HT1080 (cell line): ENCODE measurements around the gene NLRP11. TPM values are rescaled to one million over a fixed set of nuclear protein-coding genes. Genes with fewer than 3 reads are reported as not detected.

Source experiments
- DNase-seq: peaks from one replicate; pipeline ENCODE4 v3.0.0-alpha.2; 2015; ENCODE audit warnings: low read depth
- polyA plus RNA-seq, 2 experiments: library from polyadenylated mRNA; depleted of rRNA; stranded (reverse); fragments of >200 nt; gene quantifications; 2 replicates each; pipeline ENCODE4 v1.2.3, GENCODE V29; 2015
- total RNA-seq: library from RNA; depleted of rRNA; stranded (reverse); fragments of >200 nt; shearing (Covaris generic); gene quantifications from 2 replicates; pipeline ENCODE4 v1.2.3, GENCODE V29; 2014; rRNA removed

NLRP11 gene
- 0.03 and 0.13 TPM in 2 replicates for total RNA-seq
- 0.02 and 0.07 TPM in 2 replicates for polyA plus RNA-seq (2015; cell fraction: cytosol; rRNA removed)
- polyA plus RNA-seq (2015; cell fraction: nucleus; rRNA removed): 0.22 and 0.35 TPM in 2 replicates

DNA sequence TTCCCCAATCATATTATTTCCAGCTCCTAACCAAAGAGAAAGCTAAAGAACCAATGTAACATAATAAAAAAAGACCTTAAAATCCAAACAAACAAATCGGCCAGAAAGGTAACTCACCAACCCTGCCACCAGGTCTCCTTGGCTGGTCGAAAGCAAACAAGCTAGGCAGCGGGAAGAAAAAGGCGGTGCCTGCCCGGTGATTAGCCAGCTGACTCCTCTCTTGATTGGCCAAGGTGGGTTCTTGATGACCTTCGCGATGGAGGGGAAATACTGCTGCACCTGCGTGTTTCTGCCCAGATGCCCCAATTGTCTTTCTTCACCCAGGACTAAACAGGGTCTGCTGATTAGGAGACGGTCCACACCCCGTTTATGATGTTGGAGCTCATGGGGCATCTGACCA is at the start of gene NLRP11:
Gene NLRP11, minus strand, starts transcription at position 154 of the 400 bp plus-strand sequence. CDS start 13,825 bp downstream, outside the sequence.
- no peak for DNase-seq

DNA sequence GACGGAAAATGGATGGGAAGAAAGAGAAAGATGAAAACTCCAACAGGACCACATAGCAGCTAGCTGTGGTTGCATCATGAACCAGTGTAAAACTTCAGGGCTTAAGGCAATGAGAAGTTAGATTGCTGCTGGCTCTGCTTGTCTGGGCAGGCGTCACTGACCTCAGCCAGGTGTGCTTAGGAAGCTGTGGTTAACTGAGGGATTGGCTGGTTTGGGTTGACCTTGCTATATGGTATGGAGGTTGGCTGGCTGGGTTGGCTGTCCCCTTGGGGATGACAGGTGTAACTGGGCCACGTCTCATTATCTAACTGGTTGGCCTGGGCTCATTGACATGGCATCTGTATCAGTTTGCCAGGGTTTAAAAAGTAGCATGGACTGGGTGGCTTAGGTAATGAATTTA is 45.4 kb upstream of the NLRP11 start:
- DNase-seq: no peak

DNA sequence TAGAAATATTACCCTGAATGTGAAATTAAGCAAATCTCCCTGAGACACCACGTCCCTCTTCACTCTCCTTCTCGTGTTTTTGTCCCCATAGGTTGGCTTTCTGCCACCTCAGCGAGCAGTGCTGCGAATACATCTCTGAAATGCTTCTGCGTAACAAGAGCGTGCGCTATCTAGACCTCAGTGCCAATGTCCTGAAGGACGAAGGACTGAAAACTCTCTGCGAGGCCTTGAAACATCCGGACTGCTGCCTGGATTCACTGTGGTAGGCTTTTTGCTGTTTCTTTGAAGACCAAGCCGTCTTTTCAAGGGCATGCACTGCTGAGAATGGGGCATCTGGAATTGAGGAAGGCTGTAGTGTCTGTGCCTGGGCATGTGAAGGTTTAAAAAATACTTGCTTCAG is 38.9 kb upstream of the NLRP11 start:
- DNase-seq: no peak

DNA sequence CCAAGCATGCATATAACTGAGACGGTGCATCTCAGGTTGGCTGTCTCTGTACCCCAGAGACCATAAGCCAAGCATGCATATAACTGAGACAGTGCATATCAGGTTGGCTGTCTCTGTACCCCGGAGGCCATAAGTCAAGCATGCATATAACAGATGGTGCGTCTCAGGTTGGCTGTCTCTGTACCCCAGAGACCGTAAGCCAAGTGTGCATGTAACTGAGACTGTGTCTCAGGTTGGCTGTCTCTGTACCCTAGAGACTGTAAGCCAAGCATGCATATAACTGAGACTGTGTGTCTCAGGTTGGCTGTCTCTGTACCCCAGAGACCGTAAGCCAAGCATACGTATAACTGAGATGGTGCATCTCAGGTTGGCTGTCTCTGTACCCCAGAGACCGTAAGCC is 35.3 kb upstream of the NLRP11 start:
- DNase-seq: no peak

DNA sequence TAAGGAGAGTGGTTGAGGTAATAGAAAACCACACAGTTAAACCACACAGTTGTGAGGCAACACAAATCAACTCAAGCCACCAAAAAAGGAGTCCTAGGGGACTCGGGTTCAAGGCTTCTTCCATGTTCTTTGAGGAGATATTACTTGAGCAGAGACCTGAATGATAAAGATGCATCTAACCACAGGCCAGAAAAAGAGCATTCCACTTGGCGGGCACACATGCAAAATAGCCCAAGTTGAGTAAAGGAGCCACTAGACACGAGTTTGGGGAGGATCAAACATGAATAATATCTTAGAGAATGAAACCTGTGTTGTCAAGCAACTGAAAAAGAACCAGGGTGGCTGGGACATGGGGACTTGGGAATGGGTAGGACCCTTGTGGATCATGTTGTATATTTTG is 34.7 kb upstream of the NLRP11 start:
- no peak for DNase-seq

DNA sequence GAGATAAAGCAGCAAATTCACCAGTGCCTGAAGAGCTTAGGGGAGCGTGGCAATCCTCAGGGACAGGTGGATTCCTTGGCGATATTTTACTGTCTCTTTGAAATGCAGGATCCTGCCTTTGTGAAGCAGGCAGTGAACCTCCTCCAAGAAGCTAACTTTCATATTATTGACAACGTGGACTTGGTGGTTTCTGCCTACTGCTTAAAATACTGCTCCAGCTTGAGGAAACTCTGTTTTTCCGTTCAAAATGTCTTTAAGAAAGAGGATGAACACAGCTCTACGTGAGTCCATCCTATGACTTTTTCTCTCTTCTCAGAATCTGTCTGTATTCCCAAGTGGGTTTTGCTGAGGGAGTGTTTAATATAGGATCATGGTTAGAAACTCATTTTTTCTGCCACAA is 27.2 kb upstream of the NLRP11 start:
- DNase-seq: no peak

DNA sequence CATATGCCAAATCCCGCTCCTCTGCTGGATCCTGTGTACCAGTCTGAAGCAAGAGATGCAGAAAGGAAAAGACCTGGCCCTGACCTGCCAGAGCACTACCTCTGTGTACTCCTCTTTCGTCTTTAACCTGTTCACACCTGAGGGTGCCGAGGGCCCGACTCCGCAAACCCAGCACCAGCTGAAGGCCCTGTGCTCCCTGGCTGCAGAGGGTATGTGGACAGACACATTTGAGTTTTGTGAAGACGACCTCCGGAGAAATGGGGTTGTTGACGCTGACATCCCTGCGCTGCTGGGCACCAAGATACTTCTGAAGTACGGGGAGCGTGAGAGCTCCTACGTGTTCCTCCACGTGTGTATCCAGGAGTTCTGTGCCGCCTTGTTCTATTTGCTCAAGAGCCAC is 26.6 kb upstream of the NLRP11 start:
- no peak for DNase-seq

DNA sequence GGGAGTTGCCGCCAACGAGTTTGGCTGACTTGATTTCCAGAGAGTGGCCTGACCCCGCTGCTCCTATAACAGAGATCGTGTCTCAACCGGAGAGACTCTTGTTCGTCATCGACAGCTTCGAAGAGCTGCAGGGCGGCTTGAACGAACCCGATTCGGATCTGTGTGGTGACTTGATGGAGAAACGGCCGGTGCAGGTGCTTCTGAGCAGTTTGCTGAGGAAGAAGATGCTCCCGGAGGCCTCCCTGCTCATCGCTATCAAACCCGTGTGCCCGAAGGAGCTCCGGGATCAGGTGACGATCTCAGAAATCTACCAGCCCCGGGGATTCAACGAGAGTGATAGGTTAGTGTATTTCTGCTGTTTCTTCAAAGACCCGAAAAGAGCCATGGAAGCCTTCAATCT is 26.2 kb upstream of the NLRP11 start:
- no peak for DNase-seq

DNA sequence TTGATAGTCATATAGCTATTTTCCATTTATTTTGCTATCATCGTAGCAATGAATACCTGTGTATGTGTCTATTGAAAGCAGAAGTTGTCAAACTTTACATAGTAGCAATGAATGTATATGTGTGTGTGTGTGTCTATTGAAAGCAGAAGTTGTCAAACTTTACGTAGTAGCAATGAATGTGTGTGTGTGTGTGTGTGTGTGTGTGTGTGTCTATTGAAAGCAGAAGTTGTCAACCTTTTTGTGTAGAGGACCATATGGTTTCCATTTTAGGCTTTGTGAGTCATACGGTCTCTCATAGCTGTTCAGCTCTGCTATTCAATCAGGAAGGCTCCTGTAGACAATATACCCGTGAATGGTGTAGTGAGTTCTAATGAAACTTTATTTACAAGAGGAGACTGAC is 25.4 kb upstream of the NLRP11 start:
- DNase-seq: no peak

DNA sequence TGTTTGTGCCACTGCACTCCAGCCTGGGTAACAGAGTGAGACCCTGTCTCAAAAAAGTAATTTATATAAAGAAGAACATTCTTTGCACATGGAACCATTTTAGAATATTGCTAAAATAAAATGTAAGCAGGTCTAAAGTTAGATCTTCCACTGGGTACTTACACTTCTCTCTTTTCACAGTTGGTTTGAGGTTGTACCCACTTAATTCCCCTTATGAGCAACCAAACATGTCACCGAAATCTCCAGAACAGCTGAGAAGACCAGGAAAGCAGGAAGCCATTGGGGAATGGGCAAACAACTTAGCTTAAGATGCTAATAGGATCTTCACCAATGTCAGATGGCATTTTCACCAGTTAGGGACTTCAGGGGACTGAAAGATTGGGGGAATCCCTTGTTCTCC is 23.4 kb upstream of the NLRP11 start:
- no peak for DNase-seq

DNA sequence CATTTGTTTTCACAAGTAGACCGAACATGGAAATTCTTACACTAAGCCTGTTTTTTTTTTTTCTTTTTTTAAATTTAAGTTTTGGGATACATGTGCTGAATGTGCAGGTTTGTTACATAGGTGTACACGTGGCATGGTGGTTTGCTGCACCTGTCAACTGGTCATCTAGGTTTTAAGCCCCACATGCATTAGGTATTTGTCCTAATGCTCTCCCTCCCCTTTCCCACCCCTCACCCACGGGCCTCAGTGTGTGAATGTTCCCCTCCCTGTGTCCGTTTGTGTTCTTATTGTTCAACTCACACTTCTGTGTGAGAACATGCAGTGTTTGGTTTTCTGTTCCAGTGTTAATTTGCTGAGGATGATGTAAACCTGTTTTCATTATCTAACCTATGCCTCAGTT is 7.1 kb upstream of the NLRP11 start:
- no peak for DNase-seq

DNA sequence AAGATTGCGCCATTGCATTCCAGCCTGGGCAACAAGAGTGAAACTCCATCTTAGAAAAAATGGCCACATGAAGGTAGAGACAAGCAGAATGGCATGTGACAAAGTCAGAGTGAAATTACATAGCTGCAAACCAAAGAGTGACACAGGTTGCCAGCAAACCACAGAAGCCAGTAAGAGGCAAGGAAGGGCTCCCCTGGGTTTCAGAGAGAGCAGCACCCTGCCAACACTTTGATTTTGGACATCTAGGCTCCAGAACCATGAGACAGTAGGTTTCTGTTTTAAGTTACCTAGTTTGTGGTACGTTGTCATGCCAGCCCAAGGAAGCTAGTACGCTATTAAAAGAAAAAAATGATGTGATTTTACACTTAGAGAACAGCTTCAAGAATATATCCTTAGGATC is 6.5 kb upstream of the NLRP11 start:
- DNase-seq: no peak

DNA sequence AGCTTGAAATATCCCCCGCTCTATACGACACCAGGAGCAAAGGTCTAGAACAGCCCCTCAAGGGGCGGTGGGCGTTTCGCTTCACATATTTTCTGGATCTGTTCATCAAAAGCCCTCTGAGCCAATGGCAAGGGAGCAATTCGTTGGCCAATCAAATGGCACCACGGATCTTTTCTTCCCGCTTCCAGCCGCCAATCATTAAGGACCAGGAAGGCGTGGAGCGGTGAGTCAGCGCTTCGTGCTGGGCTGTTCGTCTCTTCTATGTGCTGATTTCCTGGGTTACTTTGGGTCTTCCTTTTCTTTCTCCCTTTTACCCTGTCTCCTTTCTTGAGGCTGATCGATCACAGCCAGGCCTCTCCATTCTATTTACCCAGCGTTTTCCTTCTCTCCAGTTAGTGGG is 4.5 kb upstream of the NLRP11 start, which contains the start of gene NLRP4:
Gene NLRP4, plus strand, starts transcription at position 201 of the 400 bp plus-strand sequence. CDS start 15,541 bp downstream, outside the sequence.
- peak; percentile 4 for DNase-seq

DNA sequence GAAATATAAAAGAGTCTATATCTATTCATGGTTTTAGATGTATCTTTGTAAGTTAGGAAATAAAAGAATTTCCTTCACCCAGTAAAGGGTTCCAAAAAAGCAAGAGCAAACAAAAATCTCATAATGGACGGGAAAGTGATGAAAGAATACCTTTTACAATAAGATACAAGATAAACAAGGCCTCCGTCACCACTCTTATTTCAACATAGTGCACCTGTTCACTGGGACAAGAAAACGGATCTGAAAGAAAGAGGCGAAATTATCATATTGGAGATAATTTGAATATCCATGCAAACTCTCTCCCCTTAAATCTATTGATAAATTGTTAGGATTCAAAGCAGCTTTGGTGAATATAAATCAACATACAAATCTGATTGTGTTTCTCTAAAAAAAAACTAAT is 877 bp upstream of the NLRP11 start:
- DNase-seq: no peak

DNA sequence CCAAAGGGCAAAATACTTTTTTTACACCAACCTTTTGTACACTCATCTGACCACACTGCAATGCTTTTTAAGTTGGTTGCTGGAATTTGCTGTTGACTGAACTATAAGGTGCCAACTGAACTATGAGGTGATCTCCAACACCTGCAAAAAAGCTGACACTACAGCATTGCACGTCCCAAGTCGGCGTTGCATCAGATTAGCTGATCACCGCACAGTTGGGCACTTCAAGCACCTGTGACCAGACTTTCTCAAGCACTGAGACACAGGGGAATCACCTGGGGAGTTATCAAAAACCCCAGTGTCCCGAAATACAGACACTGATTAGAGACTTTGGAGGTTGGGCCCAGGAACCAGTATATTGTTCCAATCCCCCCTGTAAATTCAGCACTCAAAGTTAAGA is 1.1 kb downstream of the NLRP11 start:
- DNase-seq: no peak

DNA sequence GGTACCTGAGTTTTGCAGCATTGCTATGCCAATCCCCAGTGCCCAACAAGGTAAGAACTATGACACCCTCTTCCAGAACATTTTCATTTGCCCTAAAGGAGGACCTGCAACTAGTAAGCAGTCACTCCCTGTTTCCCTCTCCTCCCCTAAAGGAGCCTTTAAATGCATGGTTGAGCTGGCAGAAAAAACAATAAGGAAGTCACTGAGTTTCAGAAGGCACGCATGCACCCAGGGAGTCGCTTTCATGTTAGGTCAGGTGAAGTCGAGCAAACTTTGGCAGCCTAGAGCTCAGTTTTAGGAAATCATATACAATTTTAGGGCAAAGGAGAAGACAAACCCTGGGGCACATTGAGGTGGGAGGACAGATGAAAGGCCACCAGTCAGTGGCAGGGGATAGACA is 11.8 kb downstream of the NLRP11 start:
- no peak for DNase-seq

DNA sequence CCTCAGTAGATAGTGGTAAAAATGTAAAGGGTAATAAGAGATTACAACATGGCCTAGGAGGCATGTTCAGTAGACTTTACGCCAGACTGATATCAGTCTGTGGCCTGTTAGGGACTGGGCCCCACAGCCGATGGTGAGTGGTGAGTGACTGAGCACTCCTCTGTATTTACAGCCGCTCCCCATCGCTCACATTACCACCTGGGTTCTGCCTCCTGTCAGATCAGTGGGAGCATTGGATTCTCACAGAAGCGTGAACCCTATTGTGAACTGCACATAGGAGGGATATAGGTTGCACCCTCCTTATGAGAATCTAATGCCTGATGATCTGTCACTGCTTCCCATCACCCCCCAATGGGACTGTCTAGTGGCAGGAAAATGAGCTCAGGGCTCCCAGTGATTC is 17.9 kb downstream of the NLRP11 start:
- no peak for DNase-seq

DNA sequence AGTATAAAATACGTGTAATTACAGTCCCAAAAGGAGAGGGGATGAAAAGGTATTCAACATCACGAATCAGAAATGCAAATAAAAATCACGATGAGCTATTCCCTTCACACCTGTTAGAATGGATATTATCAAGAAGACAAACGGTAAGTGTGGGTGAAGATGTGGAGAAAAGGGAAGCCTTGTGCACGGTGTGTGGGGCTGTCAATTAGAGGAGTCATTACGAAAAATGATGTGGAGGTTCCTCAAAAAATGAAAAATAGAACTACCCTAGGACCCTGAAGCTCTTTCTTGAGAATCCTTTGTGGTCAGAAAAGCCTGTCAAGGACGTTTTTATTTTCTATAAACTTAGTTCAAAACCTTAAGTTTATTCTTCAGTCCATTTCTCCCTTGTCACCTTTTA is 19.4 kb downstream of the NLRP11 start:
- DNase-seq: no peak

DNA sequence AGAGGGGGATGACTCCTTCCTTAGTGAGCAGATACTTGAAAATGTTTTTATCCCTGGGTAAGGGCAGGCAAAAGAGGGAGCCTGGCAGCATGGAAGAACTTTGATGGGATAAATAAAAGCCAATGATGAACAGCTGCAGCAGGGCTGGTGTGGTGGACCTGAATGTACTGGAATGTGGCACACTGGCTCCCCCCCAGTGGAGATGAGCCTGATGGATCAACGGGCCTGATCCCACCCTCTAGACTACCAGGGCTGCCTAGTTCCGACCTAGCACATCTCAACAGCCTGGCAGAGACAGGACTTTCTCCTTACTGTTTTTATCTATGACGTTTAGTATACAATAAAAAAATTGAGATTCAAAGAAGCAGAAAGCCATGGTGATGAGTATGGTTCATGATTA is 20.5 kb downstream of the NLRP11 start:
- DNase-seq: no peak

DNA sequence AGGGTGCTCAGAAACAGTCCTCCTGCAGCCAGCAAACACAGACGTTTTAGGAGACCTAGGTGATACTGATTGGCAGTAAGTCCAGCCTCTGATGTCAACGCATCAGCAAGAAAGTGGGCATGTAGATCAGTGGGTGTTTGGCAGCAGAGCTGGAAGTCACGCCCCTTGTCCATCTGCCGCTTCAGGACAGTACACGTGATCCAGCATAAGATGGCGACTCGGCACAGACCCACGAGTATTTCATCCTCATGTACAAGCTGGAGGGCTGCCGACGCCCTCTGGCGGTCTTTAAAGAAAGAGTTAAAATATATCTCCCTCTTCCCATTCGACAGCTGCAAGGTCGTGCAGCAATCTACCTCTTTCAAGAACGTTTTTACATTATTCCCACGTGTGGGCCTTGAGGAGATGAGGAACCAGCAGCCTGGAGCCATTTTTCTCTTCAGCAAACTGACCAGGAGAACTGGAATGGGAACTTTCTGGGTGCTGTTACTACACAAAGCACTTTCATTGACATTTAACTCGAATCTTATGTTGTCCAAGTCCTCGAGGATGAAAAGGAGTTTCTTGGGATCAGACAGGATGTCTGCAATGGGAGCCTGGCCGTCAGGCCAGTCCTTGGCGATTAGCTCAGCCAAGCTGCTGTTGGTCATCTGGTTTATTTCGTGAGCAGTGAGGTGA is 22.3 kb downstream of the NLRP11 start:
- peak; percentile 84 for DNase-seq

DNA sequence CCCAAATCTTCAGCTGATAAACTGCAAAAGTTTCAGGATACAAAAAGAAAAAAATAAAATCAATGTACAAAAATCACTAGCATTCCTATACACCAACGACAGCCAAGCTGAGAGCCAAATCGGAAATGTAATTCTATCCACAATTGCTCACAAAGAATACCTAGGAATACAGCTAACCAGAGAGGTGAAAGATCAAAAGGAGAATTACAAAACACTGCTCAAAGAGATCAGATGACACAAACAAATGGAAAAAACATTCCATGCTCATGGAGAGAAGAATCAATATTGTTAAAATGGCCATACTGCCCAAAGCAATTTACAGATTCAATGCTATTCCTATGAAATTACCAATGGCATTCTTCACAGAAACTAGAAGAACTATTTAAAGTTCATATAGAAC is 29.5 kb downstream of the NLRP11 start:
- no peak for DNase-seq

DNA sequence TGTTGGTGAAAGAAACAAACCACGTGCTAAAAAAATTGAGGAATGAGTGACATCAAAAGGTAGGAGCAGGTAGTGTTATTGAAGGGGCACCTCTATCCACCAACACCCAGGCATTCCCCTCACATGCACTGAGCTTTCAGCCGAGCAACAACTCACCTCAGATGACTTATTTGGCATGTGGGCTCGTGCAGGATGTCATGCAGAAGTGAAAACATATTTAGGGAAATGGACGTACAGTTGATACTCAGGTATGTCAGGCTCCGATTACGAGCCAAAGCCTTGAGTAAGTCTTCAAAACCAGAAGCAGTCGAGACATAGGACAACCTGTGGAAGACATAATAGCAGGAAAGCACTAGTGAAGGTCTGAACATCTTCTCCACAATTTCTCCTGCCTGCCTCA is 30.4 kb downstream of the NLRP11 start:
- no peak for DNase-seq

DNA sequence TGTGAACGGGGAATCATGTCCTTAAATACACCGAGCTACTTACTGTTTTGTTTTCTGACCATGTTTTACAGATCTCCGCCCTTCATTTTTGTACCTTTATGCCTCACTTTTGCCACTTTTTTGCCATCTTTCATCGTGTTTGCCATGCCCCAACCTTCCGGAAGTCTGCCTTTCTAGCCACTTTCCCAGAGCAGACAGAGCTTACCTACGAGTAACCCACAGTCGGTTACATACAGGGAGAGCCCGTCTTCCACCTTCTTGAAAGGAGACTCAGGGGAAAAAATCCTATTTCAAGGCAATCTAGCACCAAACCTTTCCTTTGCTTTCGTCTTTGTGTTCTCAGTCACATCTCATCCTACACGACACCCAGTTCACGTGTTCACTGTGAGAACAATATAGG is 36.8 kb downstream of the NLRP11 start:
- no peak for DNase-seq

DNA sequence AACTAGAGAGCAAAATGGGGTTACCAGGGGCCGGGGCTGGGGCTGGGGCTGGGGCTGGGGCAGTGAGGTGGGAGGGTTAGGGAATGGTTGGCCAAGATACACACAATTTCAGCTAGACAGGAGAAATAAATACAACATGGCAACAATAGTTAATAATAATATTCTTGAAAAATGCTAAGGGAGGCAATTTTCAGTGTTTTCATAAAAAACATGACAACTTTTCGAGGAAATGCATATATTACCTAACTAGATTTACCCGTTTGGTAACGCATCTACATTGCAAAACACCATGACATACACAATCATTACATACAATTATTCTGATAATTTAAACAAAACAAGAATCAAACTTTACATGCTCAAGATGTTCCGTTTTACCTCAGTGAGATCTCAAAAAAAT is 50.7 kb downstream of the NLRP11 start:
- DNase-seq: no peak
